ENCODE data around the gene DHX16.
A peak's percentile ranks its signal among the peaks of the same experiment; 100 is the strongest.

The DHX16 gene

GRCh38 chr6:30691208-30691847, 18.5 kb upstream of the DHX16 start:
- DNase-seq: peak; percentile 90

- peak; percentile 96 for DNase-seq
These were observed 17.8 kb upstream of the DHX16 start, which contains the start of gene NRM for GRCh38 chr6:30690403-30691207. Gene NRM (minus strand): TSS chr6:30690984. CDS start chr6:30690974, 10 bp downstream.

- no peak for DNase-seq
These were observed 17.2 kb upstream of the DHX16 start for GRCh38 chr6:30689985-30690384.

- DNase-seq: no peak
These were observed 16.4 kb upstream of the DHX16 start for GRCh38 chr6:30689022-30689865.

GRCh38 chr6:30688569-30688968, 15.8 kb upstream of the DHX16 start:
- DNase-seq: no peak

- DNase-seq: peak; percentile 54
These were observed 15.0 kb upstream of the DHX16 start for GRCh38 chr6:30687659-30688431.

GRCh38 chr6:30686908-30687658, 14.3 kb upstream of the DHX16 start:
- peak; percentile 96 for DNase-seq

GRCh38 chr6:30686009-30686907, 13.5 kb upstream of the DHX16 start, which contains the start of gene PPP1R18:
Gene PPP1R18 (minus strand): TSS chr6:30686645. CDS start chr6:30686018, 627 bp downstream.
- peak; percentile 76 for DNase-seq

GRCh38 chr6:30685157-30686008, 12.6 kb upstream of the DHX16 start:
- peak; percentile 22 for DNase-seq

- no peak for DNase-seq
These were observed 11.8 kb upstream of the DHX16 start for GRCh38 chr6:30684386-30685156.

GRCh38 chr6:30683980-30684338, 11.2 kb upstream of the DHX16 start:
- no peak for DNase-seq

GRCh38 chr6:30683183-30683979, 10.6 kb upstream of the DHX16 start:
- no peak for DNase-seq

- DNase-seq: peak; percentile 81
These were observed 9.6 kb upstream of the DHX16 start for GRCh38 chr6:30682143-30683117.

GRCh38 chr6:30681766-30682142, 8.9 kb upstream of the DHX16 start:
- DNase-seq: no peak

GRCh38 chr6:30679765-30680535, 7.1 kb upstream of the DHX16 start:
- DNase-seq: peak; percentile 99

Data from NCI-H82 (cell line).